Middle frontal gyrus (tissue), 1 donor: ENCODE results near the gene NINJ2.
A peak's percentile ranks its signal among the peaks of the same experiment; 100 is the strongest.
"Not testable (repeated sequence)": the region's sequence is repeated elsewhere in the genome, so short reads cannot be mapped to it uniquely, and the experiment has no call there.

Source experiments
- DNase-seq: peaks from one replicate; pipeline ENCODE4 v3.0.0-alpha.2; 2015; ENCODE audit warnings: low spot score; ENCODE audit errors: extremely low spot score

NINJ2 gene

GRCh38 chr12:588024-588322 lies 75.3 kb downstream of the NINJ2 start:
- no peak for DNase-seq

- DNase-seq: no peak
Observed at GRCh38 chr12:587132-588023, 75.9 kb downstream of the NINJ2 start.

GRCh38 chr12:586318-587071 lies 76.8 kb downstream of the NINJ2 start:
- no peak for DNase-seq

- no peak for DNase-seq
Observed at GRCh38 chr12:585062-586061, 77.9 kb downstream of the NINJ2 start.

GRCh38 chr12:583251-583869 lies 79.9 kb downstream of the NINJ2 start:
- no peak for DNase-seq

- no peak for DNase-seq
Observed at GRCh38 chr12:581746-582145, 81.5 kb downstream of the NINJ2 start.

- DNase-seq: no peak
Observed at GRCh38 chr12:581321-581720, 81.9 kb downstream of the NINJ2 start.

- no peak for DNase-seq
Observed at GRCh38 chr12:580813-581212, 82.4 kb downstream of the NINJ2 start.

- DNase-seq: no peak
Observed at GRCh38 chr12:579420-580110, 83.7 kb downstream of the NINJ2 start.

GRCh38 chr12:578748-579419 lies 84.4 kb downstream of the NINJ2 start:
- no peak for DNase-seq

GRCh38 chr12:577994-578747 lies 85.1 kb downstream of the NINJ2 start:
- DNase-seq: not testable (repeated sequence)

GRCh38 chr12:576615-577110 lies 86.6 kb downstream of the NINJ2 start:
- no peak for DNase-seq

GRCh38 chr12:575948-576614 lies 87.2 kb downstream of the NINJ2 start:
- peak; percentile 24 for DNase-seq

GRCh38 chr12:575129-575502 lies 88.1 kb downstream of the NINJ2 start:
- DNase-seq: no peak

GRCh38 chr12:574475-575128 lies 88.6 kb downstream of the NINJ2 start:
- DNase-seq: no peak

GRCh38 chr12:573232-573631 lies 90.0 kb downstream of the NINJ2 start:
- no peak for DNase-seq

- DNase-seq: no peak
Observed at GRCh38 chr12:572532-572899, 90.7 kb downstream of the NINJ2 start.
